Lower leg skin (tissue), 4 donors: Measurements from ENCODE around the gene SLC66A1. TPM values are rescaled to one million over a fixed set of nuclear protein-coding genes. Genes with fewer than 3 reads are reported as not detected.

Source experiments
- DNase-seq, 2 donors: peaks; one replicate each; pipeline ENCODE4 v3.0.0-alpha.2; 2019; ENCODE audit warnings: low spot score in 2 of 2
- H3K4me3 ChIP-seq: fragments of 200-600 bp; sonication (generic); 2 replicates; pipeline ENCODE4 v1.5.1; 2017; ENCODE audit warnings: mild to moderate bottlenecking, low read depth; ENCODE audit not compliant: poor library complexity, severe bottlenecking
- CTCF ChIP-seq, 3 donors: fragments of 450-650 bp; IDR thresholded peaks; one replicate each; pipeline ENCODE4 v1.5.1; 2016; ENCODE audit warnings: antibody characterized with exemption in 3 of 3, mild to moderate bottlenecking in 3 of 3, moderate library complexity in 2 of 3
- POLR2A ChIP-seq, 2 donors: fragments of 450-650 bp; IDR thresholded peaks; one replicate each; pipeline ENCODE4 v1.6.1; 2016 to 2017; ENCODE audit warnings: antibody characterized with exemption in 2 of 2, mild to moderate bottlenecking in 1 of 2, moderate library complexity in 1 of 2
- WGBS, 2 donors: methylation state at CpG; one replicate each; pipeline ENCODE4 v1.1.5; 2018; 5-methylcytosine and 5-hydroxymethylcytosine counted together
- intact Hi-C: fragments of 100-400 bp; cut with DNase I; formaldehyde crosslinking; loops from one replicate; pipeline ENCODE4 v1.15.0; 2023; ENCODE audit warnings: low total_unique reads
- total RNA-seq, 4 donors: library from RNA; depleted of rRNA; stranded (reverse); fragments of >200 nt; gene quantifications; one replicate each; pipeline ENCODE4 v1.1.0, GENCODE V29; 2016

SLC66A1 gene
- total RNA-seq, 4 donors from 2014 or later: 17.9 to 22.4 (median 19.5) TPM

- no peak for DNase-seq
- WGBS, 2 donors: 75 to 82% methylated on average over 6 of the region's 6 CpGs
- intact Hi-C loops: no loop called here
- no peak for TF ChIP-seq CTCF (IDR thresholded peaks at IDR 0.05)
- TF ChIP-seq POLR2A (IDR thresholded peaks at IDR 0.05): no peak
- no peak overlapping the region for H3K4me3 ChIP-seq
These were observed 14.6 kb downstream of the SLC66A1 start for GRCh38 chr1:19326748-19327065.

DNA sequence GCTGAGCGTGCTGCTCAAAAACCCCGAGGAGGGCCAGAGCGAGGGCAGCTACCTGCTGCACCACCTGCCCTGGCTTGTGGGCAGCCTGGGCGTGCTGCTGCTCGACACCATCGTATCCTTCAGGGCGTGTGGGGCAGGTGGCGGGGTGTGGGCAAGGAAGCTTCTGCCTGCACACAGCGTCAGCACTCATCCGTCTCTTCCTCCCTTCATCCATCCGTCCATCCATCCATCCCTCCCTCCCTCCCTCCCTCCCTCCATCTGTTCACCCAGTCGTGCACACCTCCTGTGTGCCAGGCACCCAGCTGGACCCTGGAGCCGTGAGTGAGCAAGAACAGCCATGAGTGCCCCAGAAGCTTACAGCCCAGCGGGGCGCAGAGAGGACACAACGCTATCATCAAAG lies 15.2 kb downstream of the SLC66A1 start:
- no peak for TF ChIP-seq CTCF (IDR thresholded peaks at IDR 0.05)
- TF ChIP-seq POLR2A (IDR thresholded peaks at IDR 0.05): no peak
- H3K4me3 ChIP-seq: no peak overlapping the region
- intact Hi-C loops: no loop called here

GRCh38 chr1:19327736-19328135 lies 15.6 kb downstream of the SLC66A1 start:
- intact Hi-C loops: no loop called here
- TF ChIP-seq POLR2A (IDR thresholded peaks at IDR 0.05) (no peak), CTCF (IDR thresholded peaks at IDR 0.05) (no peak)
- WGBS, 2 donors: 87 to 94% methylated on average over 9 of the region's 9 CpGs

More for the DNA sequence above, 15.2 kb downstream of the SLC66A1 start:
- DNase-seq: no peak
- 65 to 79% methylated on average over 16 of the region's 16 CpGs for WGBS, 2 donors

GRCh38 chr1:19328486-19328885 lies 16.4 kb downstream of the SLC66A1 start:
- WGBS, 2 donors: 92 to 93% methylated on average over 13 to 18 of the region's 18 CpGs
- TF ChIP-seq CTCF (IDR thresholded peaks at IDR 0.05): no peak
- no peak for TF ChIP-seq POLR2A (IDR thresholded peaks at IDR 0.05)
- no peak for DNase-seq
- no peak overlapping the region for H3K4me3 ChIP-seq
- intact Hi-C loops: no loop called here

More at GRCh38 chr1:19327736-19328135, 15.6 kb downstream of the SLC66A1 start:
- DNase-seq: no peak
- no peak overlapping the region for H3K4me3 ChIP-seq

GRCh38 chr1:19329188-19329587 lies 17.1 kb downstream of the SLC66A1 start:
- no peak for DNase-seq
- TF ChIP-seq POLR2A (IDR thresholded peaks at IDR 0.05): no peak
- no peak for TF ChIP-seq CTCF (IDR thresholded peaks at IDR 0.05)
- WGBS, 2 donors: 87 to 92% methylated on average over 13 of the region's 13 CpGs
- H3K4me3 ChIP-seq: no peak overlapping the region
- intact Hi-C loops: no loop called here

DNA sequence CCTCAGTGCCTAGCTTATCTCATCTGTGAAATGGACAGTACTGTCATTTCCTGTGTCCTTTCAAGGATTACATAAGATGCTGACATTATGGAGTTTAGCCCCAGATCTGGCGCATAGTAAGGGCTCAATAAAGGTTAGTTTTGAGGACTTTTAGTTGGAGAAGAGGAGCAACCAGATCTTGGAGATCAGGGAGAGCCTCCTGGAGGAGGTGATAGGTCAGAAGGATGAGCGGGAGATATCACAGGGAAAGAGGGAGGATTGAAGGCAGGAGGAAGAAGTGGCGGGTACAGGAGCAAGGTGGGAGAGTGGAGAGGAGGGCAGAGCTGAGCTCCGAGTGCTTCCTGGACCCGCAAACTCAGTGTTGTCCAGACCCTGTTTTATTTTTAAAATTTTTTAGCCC lies 17.5 kb downstream of the SLC66A1 start:
- intact Hi-C loops: no loop called here
- WGBS, 2 donors: 92 to 97% methylated on average over 5 of the region's 5 CpGs
- TF ChIP-seq POLR2A (IDR thresholded peaks at IDR 0.05) (no peak), CTCF (IDR thresholded peaks at IDR 0.05) (no peak)
- H3K4me3 ChIP-seq: no peak overlapping the region
- no peak for DNase-seq
